Muscle of back (tissue), 13 donors: ENCODE results near the gene QTRT2. TPM values are rescaled to one million over a fixed set of nuclear protein-coding genes. Genes with fewer than 3 reads are reported as not detected.

Experiments
- DNase-seq, 3 donors: peaks; one replicate each; pipeline versions ENCODE4 v3.0.0 to v3.0.0-alpha.2; 2013
- long read RNA-seq, 9 donors: transcript quantifications; one replicate each; lab custom pipeline, GENCODE V29; 2026
- polyA plus RNA-seq, 10 donors: library from polyadenylated mRNA; unstranded; fragments of 120-200 nt; gene quantifications; one replicate each; pipeline ENCODE4 v1.2.1, GENCODE V29; 2013; ENCODE audit not compliant: insufficient read length in 10 of 10

Gene QTRT2
- polyA plus RNA-seq, result 10 to 100 TPM in 7 of 10 donors, 1 to 10 TPM in 3; 8.4 to 18.4 (median 12.8) TPM
- long read RNA-seq, donor 1, full-length matches to known transcripts, result 2 of 2 reads
- long read RNA-seq, donor 1, partial matches to known transcripts, result 0 of 2 reads
- long read RNA-seq, donor 1, other reads (novel, unspliced or antisense), result 0 of 2 reads
- long read RNA-seq, donor 2, partial matches to known transcripts, result 0 of 2 reads
- long read RNA-seq, donor 2, other reads (novel, unspliced or antisense), result 0 of 2 reads
- long read RNA-seq, donor 3, result 0 reads
- long read RNA-seq, donor 4, result 0 reads
- long read RNA-seq, donor 5, result 0 reads
- long read RNA-seq, donor 6, result 0 reads
- long read RNA-seq, donor 7, result 0 reads
- long read RNA-seq, donor 8, result 0 reads
- long read RNA-seq, donor 9, result 0 reads

DNA sequence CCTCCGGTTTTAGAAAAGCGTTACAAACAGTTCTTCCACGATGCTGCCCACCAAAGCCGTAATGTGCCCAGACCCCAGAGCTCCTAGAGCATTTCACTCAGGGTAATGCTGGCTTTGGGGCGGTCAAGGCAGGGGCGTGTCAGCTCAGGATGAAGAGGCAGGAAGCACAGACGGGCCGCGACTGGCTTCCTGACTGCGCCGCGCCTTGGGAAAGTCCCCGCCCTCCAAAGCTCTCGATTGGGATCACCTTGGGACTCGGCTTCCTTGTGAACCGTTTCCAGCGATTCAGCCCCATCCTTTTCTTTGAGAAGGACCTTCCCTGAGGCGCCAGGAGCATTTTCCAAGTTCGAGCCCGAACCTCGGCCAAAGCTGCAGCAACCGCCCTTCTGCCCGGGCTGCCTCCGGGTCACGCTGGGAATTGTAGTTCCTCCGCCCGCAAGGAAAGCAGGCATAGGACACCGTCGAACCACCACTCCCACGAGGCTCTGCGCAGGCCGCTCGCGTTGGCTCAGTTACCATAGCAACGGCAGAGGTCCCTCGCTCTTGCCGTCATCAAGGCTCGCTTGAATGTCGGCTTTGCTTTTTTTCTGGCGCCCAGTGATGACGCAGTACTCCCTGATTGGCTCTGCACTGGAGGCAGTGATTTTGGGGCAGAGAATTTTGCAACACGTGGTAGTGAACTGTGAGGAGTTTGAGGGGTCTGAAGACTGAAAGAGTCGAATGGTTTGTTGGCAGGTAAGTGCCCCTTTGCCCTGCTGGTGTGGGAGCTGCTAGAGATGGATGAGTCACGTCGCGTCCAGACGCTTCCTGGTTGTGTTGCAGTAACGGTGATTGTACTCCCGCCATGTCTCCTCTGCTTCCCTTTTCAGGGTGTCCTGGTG lies at the start of gene QTRT2, which contains the start of gene CCDC191:
QTRT2 (plus strand) TSS at position 608 of the 881 bp plus-strand sequence. CDS start 8,521 bp downstream, outside the sequence.
CCDC191 (minus strand) TSS at position 397 of the 881 bp plus-strand sequence; CDS start at position 337, 60 bp downstream.
- peak; percentile 99 to 100 (median 100) for DNase-seq

DNA sequence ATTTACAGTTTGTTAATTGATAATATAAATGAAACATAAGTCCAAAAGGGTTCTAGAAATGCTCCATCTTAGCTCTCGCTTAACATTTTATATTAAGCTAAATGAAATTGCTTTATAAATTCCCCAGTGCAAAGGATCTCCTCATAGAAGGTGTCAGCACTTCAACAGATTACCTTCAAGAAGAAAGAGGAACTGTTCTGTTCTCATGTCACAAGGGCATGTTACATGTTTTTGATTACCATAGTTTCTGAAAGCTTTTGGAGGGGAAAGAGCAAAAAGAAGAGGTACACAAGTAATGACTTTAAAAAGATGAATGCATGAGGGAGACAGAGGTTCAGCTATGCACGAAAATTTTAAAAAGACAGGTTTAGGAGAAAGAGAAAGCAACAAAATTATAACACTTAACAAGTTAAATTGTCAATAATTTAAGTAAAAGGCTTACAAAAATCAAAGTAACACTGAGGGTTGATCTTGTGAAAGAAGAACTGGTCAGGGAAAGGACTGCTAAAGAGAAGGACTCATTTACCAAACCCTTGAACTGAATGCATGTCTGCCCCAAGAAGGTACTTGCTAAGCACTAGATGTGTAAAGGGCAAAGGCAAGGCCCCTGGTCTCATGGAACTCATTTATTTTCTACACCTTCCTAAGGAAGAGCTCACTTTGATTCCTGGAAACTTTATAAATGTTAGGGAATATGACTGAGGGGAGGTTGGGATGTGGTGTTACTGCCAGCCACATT lies 45.3 kb upstream of the QTRT2 start:
- no peak for DNase-seq

DNA sequence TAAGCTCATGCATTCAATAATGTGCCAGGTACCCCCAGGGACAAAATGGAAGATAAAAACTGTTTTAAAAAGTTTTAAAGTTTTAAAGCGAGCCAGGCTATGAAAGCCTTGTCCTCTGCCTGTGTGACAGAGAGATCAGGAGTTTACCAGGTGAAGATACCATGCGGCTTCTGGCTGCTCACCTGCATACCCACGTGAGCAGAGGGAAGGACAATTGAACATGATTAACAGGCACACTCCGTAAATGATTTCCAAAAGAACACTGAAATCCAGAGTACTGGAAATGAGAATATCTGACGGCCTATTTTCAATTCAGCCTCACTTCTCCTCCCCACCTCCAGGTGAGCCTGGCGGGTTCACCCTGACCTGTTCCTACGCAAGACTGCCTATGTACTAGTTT lies 42.3 kb upstream of the QTRT2 start:
- DNase-seq, result no peak

- no peak for DNase-seq
Measured at GRCh38 chr3:114019486-114019885, 37.1 kb upstream of the QTRT2 start.

- no peak for DNase-seq
Measured at GRCh38 chr3:114020907-114021306, 35.6 kb upstream of the QTRT2 start.

DNA sequence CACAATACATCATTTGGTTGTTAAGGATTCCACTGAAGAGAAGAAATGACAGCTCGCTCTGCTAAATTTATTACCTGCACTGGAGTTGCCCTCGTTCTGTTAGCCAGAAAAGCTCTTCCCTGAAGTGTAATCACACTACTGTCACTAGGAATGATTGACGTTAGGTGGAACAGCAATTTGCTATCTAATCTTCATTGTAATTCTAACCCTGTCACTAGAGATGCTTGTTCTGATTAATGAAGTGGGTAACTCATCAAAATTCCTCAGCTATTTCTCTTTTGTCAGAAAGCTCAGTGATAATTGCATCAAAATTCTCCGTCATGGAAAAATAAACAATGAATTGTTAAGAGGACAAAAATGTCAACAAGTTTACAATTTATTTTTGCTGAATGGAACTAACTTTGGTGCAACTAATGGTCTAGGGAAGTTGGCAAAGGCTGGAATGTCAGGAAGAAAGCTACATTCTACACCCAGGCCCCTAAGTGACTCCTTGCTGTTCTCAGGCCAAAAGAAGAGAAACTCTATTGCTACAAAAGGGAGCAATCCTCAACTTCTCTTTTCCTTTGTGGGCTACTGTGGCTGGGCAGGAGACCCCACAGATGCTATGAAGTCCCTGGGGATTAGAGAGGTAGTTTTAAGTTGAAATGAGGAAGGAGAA lies 34.3 kb upstream of the QTRT2 start:
- no peak for DNase-seq

- DNase-seq, result no peak
Measured at GRCh38 chr3:114025451-114025850, 31.1 kb upstream of the QTRT2 start.

DNA sequence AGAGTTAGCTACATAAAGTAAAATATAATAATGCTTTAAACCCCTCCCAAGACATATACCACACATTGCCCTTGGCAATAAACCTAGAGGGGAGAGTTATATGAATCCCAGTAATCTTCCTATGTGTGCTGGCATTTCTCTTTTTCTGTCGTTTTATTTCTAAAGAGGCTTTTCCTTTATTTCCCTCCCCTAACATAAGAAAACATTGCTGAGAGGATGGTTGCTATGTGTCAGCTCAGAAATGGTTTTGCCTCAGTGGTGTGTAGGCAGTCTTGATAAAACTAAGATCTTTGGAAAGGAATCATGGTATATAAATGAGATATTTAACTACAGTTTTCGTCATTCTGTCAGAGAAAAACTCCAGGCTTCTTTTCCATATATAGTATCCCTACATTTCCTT lies 30.2 kb upstream of the QTRT2 start:
- no peak for DNase-seq

- no peak for DNase-seq
Measured at GRCh38 chr3:114033721-114034120, 22.8 kb upstream of the QTRT2 start.

DNA sequence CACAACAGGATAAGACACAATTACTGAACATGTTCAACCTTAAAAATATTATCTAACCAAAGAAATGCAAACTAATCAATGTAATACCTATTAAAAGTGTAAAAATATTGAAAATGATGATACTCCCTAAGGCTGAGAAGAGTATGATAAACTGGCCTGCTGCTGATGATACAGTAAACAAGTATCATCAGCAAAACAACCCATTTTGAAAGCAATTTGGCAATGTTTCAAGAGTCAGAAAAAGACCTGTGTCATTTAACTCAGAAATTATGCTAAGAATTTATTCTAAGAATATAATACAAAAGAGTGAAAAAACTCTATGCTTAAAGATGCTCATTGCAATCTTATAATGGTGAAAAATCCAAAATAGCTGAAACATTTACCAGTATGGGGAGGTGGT lies 22.3 kb upstream of the QTRT2 start:
- no peak for DNase-seq

DNA sequence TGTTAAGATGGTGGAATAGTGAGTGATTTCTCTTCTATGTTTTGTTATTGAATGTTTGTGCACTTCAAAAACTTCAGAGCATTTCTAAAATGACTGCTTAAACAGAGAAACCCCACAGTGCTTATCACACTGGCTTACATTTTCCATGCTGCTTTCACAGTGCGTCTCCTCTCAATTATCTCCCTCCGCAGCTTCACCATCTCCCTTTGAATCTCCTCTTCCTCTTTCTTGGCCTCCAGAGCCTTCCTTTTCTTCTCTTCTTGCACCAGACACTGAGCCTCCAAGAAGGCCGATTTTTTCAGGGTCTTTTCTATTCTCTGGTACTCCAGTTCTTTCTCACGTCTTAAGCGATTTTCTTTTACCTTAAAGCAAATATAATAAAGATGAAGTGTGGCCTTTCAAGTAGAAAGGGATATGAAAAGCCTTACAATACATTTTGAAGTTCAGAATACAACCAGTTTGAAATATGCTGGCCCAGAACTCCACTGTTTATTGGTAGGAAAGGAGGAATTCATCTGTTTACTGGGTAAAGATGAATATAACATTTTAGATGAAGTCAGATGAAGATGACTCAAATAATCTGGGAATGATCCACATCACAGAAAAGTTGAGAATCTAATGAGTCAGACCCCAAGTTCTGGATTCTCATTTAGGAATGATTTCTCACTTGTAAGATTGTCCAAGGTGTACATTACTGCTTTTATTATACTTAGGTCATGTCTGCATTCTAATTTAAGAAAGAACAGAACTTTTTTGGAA lies 21.6 kb upstream of the QTRT2 start:
- DNase-seq, result peak in 1 of 3 donors; percentile 5

DNA sequence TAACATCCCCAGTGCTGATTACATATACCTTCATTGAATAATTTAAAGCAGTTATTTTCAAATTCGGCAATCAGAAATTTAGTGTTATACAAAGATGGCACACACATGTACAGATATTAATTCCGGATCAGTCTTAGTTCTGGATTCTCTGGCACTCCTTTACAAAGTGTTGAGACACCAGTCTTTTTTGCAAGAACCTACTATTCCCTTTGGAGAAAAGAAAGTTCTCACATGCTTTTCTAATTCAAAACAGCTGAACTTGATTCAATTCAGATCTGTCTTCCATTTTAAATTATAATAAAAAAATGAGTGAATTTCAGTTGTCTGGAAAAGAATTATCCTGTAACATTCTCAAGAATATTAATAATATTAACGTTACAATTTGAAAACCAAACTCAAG lies 20.6 kb upstream of the QTRT2 start:
- no peak for DNase-seq

GRCh38 chr3:114043205-114043604 lies 13.3 kb upstream of the QTRT2 start:
- DNase-seq, result no peak

GRCh38 chr3:114052216-114052615 lies 4.3 kb upstream of the QTRT2 start:
- DNase-seq, result no peak

- no peak for DNase-seq
Measured at GRCh38 chr3:114057011-114057347, 442 bp downstream of the QTRT2 start.

- no peak for DNase-seq
Measured at GRCh38 chr3:114058646-114059045, 2.1 kb downstream of the QTRT2 start.

GRCh38 chr3:114060906-114061655 lies 4.5 kb downstream of the QTRT2 start:
- DNase-seq, result no peak

DNA sequence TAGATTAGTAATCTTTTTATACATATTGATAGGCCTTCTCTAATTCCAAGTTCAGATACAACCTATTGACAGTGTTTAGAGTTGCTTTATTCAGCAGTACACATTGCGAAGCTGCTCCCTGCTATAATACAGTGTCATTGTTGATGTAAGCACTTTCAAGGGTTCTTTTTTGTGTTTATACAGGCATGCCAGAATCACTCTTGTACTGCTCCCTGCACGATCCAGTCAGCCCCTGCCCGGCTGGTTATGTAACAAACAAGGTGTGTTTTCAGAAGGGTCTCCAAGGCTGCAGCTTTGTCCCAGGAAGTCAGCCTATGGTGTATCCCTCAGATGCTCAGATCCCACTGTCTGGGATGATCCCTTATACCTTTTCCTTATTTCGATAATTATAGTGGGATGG lies 11.3 kb downstream of the QTRT2 start:
- no peak for DNase-seq

GRCh38 chr3:114068336-114068735 lies 11.8 kb downstream of the QTRT2 start:
- DNase-seq, result no peak

- no peak for DNase-seq
Measured at GRCh38 chr3:114071786-114072185, 15.2 kb downstream of the QTRT2 start.
